ENCODE results near the gene FPR2. TPM values are rescaled to one million over a fixed set of nuclear protein-coding genes. Genes with fewer than 3 reads are reported as not detected.

The FPR2 gene
- total RNA-seq, 1 experiment from 2014 or later: not detected

- H3K4me3 ChIP-seq (ENCODE audit: insufficient read depth, low read depth, low read length): no peak overlapping the region
- DNase-seq: no peak
- no peaks in the 10 kb centered on the region for H3K27me3 ChIP-seq (ENCODE audit: control insufficient read depth, insufficient read depth, low read length)
- no peaks in the 10 kb centered on the region for H3K36me3 ChIP-seq (replicated peaks; ENCODE audit: control insufficient read depth, insufficient read depth, low read length)
Measured at GRCh38 chr19:51784109-51784785, 23.3 kb downstream of the FPR2 start.

GRCh38 chr19:51784922-51785690, 24.1 kb downstream of the FPR2 start:
- no peaks in the 10 kb centered on the region for H3K27me3 ChIP-seq (ENCODE audit: control insufficient read depth, insufficient read depth, low read length)
- no peak for DNase-seq
- H3K4me3 ChIP-seq (ENCODE audit: insufficient read depth, low read depth, low read length): no peak overlapping the region

GRCh38 chr19:51786646-51787494, 25.9 kb downstream of the FPR2 start:
- no peak for DNase-seq
- H3K27me3 ChIP-seq (ENCODE audit: control insufficient read depth, insufficient read depth, low read length): no peaks in the 10 kb centered on the region
- no peaks in the 10 kb centered on the region for H3K36me3 ChIP-seq (replicated peaks; ENCODE audit: control insufficient read depth, insufficient read depth, low read length)
- H3K4me3 ChIP-seq (ENCODE audit: insufficient read depth, low read depth, low read length): no peak overlapping the region

More at GRCh38 chr19:51784922-51785690, 24.1 kb downstream of the FPR2 start:
- no peaks in the 10 kb centered on the region for H3K36me3 ChIP-seq (replicated peaks; ENCODE audit: control insufficient read depth, insufficient read depth, low read length)

GRCh38 chr19:51788029-51788428, 27.0 kb downstream of the FPR2 start:
- no peak for DNase-seq
- H3K4me3 ChIP-seq (ENCODE audit: insufficient read depth, low read depth, low read length): no peak overlapping the region
- no peaks in the 10 kb centered on the region for H3K27me3 ChIP-seq (ENCODE audit: control insufficient read depth, insufficient read depth, low read length)
- no peaks in the 10 kb centered on the region for H3K36me3 ChIP-seq (replicated peaks; ENCODE audit: control insufficient read depth, insufficient read depth, low read length)

- Histone ChIP-seq H3K4me3 (ENCODE audit: insufficient read depth, low read depth, low read length) (no peak overlapping the region), H3K36me3 (replicated peaks; ENCODE audit: control insufficient read depth, insufficient read depth, low read length) (no peaks in the 10 kb centered on the region), H3K27me3 (ENCODE audit: control insufficient read depth, insufficient read depth, low read length) (no peaks in the 10 kb centered on the region)
- no peak for DNase-seq
Measured at GRCh38 chr19:51789061-51789795, 28.2 kb downstream of the FPR2 start.

- Histone ChIP-seq H3K36me3 (replicated peaks; ENCODE audit: control insufficient read depth, insufficient read depth, low read length) (no peaks in the 10 kb centered on the region), H3K4me3 (ENCODE audit: insufficient read depth, low read depth, low read length) (no peak overlapping the region), H3K27me3 (ENCODE audit: control insufficient read depth, insufficient read depth, low read length) (no peaks in the 10 kb centered on the region)
- no peak for DNase-seq
Measured at GRCh38 chr19:51792932-51793331, 32.0 kb downstream of the FPR2 start.

- no peak overlapping the region for H3K4me3 ChIP-seq (ENCODE audit: insufficient read depth, low read depth, low read length)
- H3K36me3 ChIP-seq (replicated peaks; ENCODE audit: control insufficient read depth, insufficient read depth, low read length): no peaks in the 10 kb centered on the region
- no peaks in the 10 kb centered on the region for H3K27me3 ChIP-seq (ENCODE audit: control insufficient read depth, insufficient read depth, low read length)
- DNase-seq: no peak
Measured at GRCh38 chr19:51793994-51794393, 33.0 kb downstream of the FPR2 start.

- Histone ChIP-seq H3K27me3 (ENCODE audit: control insufficient read depth, insufficient read depth, low read length) (no peaks in the 10 kb centered on the region), H3K4me3 (ENCODE audit: insufficient read depth, low read depth, low read length) (no peak within 1 kb of the TSS), H3K36me3 (replicated peaks; ENCODE audit: control insufficient read depth, insufficient read depth, low read length) (no peaks in the 10 kb centered on the region)
- DNase-seq: no peak
Measured at GRCh38 chr19:51794885-51795490, 34.0 kb downstream of the FPR2 start, which contains the start of gene FPR3. Gene FPR3, plus strand, starts transcription at chr19:51795157. Its CDS starts 28,592 bp downstream, at chr19:51823749.

GRCh38 chr19:51796195-51796679, 35.3 kb downstream of the FPR2 start:
- no peak overlapping the region for H3K4me3 ChIP-seq (ENCODE audit: insufficient read depth, low read depth, low read length)
- no peak for DNase-seq
- H3K36me3 ChIP-seq (replicated peaks; ENCODE audit: control insufficient read depth, insufficient read depth, low read length): no peaks in the 10 kb centered on the region
- H3K27me3 ChIP-seq (ENCODE audit: control insufficient read depth, insufficient read depth, low read length): no peaks in the 10 kb centered on the region

- Histone ChIP-seq H3K27me3 (ENCODE audit: control insufficient read depth, insufficient read depth, low read length) (no peaks in the 10 kb centered on the region), H3K36me3 (replicated peaks; ENCODE audit: control insufficient read depth, insufficient read depth, low read length) (no peaks in the 10 kb centered on the region), H3K4me3 (ENCODE audit: insufficient read depth, low read depth, low read length) (no peak overlapping the region)
- no peak for DNase-seq
Measured at GRCh38 chr19:51797480-51797879, 36.5 kb downstream of the FPR2 start.

- H3K36me3 ChIP-seq (replicated peaks; ENCODE audit: control insufficient read depth, insufficient read depth, low read length): no peaks in the 10 kb centered on the region
- no peaks in the 10 kb centered on the region for H3K27me3 ChIP-seq (ENCODE audit: control insufficient read depth, insufficient read depth, low read length)
- DNase-seq: no peak
- H3K4me3 ChIP-seq (ENCODE audit: insufficient read depth, low read depth, low read length): no peak overlapping the region
Measured at GRCh38 chr19:51798062-51798461, 37.1 kb downstream of the FPR2 start.

GRCh38 chr19:51799034-51799773, 38.2 kb downstream of the FPR2 start:
- no peaks in the 10 kb centered on the region for H3K36me3 ChIP-seq (replicated peaks; ENCODE audit: control insufficient read depth, insufficient read depth, low read length)
- no peaks in the 10 kb centered on the region for H3K27me3 ChIP-seq (ENCODE audit: control insufficient read depth, insufficient read depth, low read length)
- DNase-seq: no peak
- no peak overlapping the region for H3K4me3 ChIP-seq (ENCODE audit: insufficient read depth, low read depth, low read length)

GRCh38 chr19:51799774-51800472, 38.9 kb downstream of the FPR2 start:
- Histone ChIP-seq H3K4me3 (ENCODE audit: insufficient read depth, low read depth, low read length) (no peak overlapping the region), H3K27me3 (ENCODE audit: control insufficient read depth, insufficient read depth, low read length) (no peaks in the 10 kb centered on the region), H3K36me3 (replicated peaks; ENCODE audit: control insufficient read depth, insufficient read depth, low read length) (no peaks in the 10 kb centered on the region)
- DNase-seq: no peak
